Skeletal muscle satellite cell (primary cell): ENCODE results near the gene RHOU.

Experiments
- H3K27me3 ChIP-seq: 2 replicates; pipeline ENCODE4 v1.7.0; 2013; ENCODE audit warnings: low read length; ENCODE audit not compliant: control insufficient read depth, insufficient read depth
- H3K36me3 ChIP-seq: 2 replicates; pipeline ENCODE4 v1.7.0; 2013; ENCODE audit warnings: mild to moderate bottlenecking, control low read depth, low read length; ENCODE audit not compliant: insufficient read depth
- H3K4me1 ChIP-seq: 2 replicates; pipeline ENCODE4 v1.7.0; 2013; ENCODE audit warnings: low read length; ENCODE audit not compliant: control insufficient read depth, insufficient read depth
- H3K4me2 ChIP-seq: 2 replicates; pipeline ENCODE4 v1.7.0; 2013; ENCODE audit warnings: mild to moderate bottlenecking, low read length
- H3K4me3 ChIP-seq: 2 replicates; pipeline ENCODE4 v1.7.0; 2013; ENCODE audit warnings: low read length
- H3K9ac ChIP-seq: 2 replicates; pipeline ENCODE4 v1.7.0; 2013; ENCODE audit warnings: mild to moderate bottlenecking, low read depth, low read length, moderate library complexity
- H3K9me3 ChIP-seq: replicated peaks from 2 replicates; pipeline ENCODE4 v1.7.0; 2013; ENCODE audit warnings: mild to moderate bottlenecking, control low read depth, low read length

Gene RHOU

DNA sequence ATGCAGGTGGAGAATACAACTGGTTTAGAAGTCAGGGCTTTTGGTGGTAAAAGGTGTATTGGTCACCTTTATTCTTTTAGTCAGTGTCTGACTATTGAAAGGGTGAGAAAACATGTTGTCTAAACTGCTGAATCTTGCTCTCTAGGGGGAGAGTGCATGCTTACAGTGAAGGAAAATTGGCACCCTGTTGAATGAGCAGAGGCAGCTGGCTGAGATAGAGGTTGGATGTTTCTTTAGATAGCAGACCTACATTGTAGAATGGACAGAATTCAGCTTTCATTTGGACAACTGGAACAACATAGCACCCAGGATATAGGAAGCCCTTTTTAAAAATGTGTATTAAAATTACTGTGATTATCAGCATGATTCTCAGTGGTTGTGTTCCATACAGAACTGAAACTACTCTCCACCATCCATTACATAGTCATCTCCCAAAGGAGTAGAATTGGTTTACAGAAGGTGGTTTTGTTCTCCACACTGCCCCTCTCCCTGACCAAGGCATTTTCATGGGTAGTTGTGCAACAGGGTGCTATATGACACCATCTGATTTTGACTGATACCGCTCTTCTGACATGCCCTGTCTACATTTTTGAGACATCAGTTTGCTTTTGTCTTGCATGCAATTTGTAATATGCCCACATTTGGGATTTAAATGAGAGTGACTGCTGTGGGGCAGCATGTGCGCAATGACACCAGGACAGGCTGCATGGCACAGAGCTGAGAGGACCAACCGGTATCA lies 16.2 kb downstream of the RHOU start:
- no peaks in the 10 kb centered on the region for H3K4me1 ChIP-seq
- H3K36me3 ChIP-seq, result no peaks in the 10 kb centered on the region
- H3K4me3 ChIP-seq, result no peak overlapping the region
- no peak overlapping the region for H3K4me2 ChIP-seq
- H3K9ac ChIP-seq, result no peak overlapping the region
- H3K27me3 ChIP-seq, result peaks cover 47% of the 10 kb centered on the region
- H3K9me3 ChIP-seq, result no peaks in the 10 kb centered on the region

DNA sequence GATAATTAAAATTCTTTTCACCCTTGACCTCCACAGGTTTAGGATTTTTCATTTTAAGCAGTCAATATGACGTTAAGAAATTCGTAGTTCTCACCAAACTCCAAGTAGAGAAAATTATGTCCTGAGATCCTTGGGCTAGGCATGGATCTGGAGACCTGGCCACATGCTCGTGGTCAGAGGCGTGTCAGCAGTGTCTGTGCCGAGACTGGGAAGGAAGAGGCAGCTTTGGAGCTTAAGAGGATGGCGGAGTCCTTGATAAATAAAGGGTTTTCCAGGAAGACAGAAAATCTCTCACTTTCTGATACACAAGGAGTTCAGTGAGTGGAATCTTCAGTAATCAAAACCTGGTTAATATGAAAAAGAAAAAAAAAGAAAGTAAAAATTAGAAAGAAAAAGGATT lies 17.0 kb downstream of the RHOU start:
- Histone ChIP-seq H3K27me3 (peaks cover 53% of the 10 kb centered on the region), H3K9ac (no peak overlapping the region), H3K4me2 (no peak overlapping the region), H3K36me3 (no peaks in the 10 kb centered on the region), H3K4me1 (no peaks in the 10 kb centered on the region), H3K4me3 (no peak overlapping the region), H3K9me3 (no peaks in the 10 kb centered on the region)

DNA sequence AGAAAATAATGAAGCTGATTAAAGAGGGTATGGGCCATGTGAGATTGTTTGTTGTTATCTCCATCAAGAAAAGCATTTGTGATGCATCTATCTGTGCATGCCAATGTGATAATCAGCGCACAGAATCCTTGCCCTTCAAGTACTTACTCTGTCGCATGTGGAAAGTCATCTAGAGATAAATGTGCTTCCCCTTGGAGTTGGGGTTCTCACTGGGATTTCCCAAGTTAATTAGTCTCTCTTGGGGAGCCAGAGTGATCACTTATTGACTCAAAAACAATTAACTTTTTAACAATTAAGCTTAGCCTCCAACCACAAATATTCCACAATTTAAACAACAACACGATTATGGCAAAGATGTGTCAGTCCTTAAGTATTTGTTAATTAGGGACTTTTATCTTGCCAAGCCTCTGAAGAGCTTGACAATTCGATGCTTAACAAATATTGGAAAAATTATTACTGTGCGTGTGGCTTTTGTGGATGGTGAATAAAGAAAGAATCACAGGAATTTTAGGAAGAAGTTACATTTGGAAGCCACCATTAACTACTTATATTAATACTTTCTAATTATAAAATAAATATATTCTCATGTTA lies 17.5 kb downstream of the RHOU start:
- no peaks in the 10 kb centered on the region for H3K9me3 ChIP-seq
- H3K4me1 ChIP-seq, result no peaks in the 10 kb centered on the region
- H3K4me3 ChIP-seq, result no peak overlapping the region
- no peaks in the 10 kb centered on the region for H3K36me3 ChIP-seq
- peaks cover 56% of the 10 kb centered on the region for H3K27me3 ChIP-seq
- H3K4me2 ChIP-seq, result no peak overlapping the region
- H3K9ac ChIP-seq, result no peak overlapping the region

DNA sequence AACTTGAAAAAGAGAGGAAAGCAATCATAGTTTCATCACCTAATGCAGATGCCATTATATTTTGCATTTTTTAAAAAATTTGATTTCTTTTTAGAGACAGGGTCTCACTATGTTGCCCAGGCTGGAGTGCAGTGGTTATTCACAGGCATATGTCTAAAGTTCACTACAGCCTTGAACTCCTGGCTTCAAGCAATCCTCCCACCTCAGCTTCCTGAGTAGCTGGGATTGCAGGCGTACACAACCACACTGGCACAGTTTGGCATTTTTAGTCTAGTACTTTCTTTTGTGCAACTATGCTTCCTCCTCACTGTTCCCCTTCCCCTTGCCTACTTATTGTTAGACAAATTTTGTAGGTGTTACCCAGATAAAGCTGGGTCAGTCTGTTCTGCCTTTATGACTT lies 18.0 kb downstream of the RHOU start:
- H3K4me1 ChIP-seq, result no peaks in the 10 kb centered on the region
- H3K9ac ChIP-seq, result no peak overlapping the region
- H3K27me3 ChIP-seq, result peaks cover 58% of the 10 kb centered on the region
- H3K36me3 ChIP-seq, result no peaks in the 10 kb centered on the region
- no peak overlapping the region for H3K4me3 ChIP-seq
- H3K4me2 ChIP-seq, result no peak overlapping the region
- H3K9me3 ChIP-seq, result no peaks in the 10 kb centered on the region

DNA sequence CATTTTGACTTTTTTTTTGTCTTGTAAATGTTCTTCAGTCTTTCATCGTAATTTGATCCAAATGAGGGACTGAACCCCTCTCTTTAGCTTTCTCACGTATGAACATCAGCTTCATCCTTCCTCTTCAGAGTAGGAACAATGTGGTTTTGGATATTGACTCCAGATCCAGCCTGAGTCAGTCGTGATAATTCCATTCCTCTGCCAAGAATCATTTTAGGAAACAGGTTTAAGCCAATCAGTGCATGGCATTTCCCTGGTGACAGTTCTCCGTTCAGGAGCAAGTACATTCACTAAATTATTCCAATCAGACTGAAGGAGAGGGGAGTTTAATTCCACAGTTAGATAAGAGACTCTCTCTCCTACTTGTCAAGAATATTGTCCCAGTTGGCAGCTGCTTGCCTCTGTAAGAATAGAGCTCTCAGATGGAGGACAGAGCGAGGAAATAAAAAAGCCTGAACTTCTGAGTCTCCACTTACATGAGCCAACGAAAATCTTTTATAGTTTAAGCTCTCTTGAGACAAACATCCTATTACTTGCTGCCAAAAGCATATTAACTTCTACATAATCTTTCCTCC lies 18.6 kb downstream of the RHOU start:
- H3K9me3 ChIP-seq, result no peaks in the 10 kb centered on the region
- H3K9ac ChIP-seq, result no peak overlapping the region
- no peak overlapping the region for H3K4me2 ChIP-seq
- H3K4me1 ChIP-seq, result no peaks in the 10 kb centered on the region
- H3K36me3 ChIP-seq, result no peaks in the 10 kb centered on the region
- peaks cover 62% of the 10 kb centered on the region for H3K27me3 ChIP-seq
- H3K4me3 ChIP-seq, result no peak overlapping the region

DNA sequence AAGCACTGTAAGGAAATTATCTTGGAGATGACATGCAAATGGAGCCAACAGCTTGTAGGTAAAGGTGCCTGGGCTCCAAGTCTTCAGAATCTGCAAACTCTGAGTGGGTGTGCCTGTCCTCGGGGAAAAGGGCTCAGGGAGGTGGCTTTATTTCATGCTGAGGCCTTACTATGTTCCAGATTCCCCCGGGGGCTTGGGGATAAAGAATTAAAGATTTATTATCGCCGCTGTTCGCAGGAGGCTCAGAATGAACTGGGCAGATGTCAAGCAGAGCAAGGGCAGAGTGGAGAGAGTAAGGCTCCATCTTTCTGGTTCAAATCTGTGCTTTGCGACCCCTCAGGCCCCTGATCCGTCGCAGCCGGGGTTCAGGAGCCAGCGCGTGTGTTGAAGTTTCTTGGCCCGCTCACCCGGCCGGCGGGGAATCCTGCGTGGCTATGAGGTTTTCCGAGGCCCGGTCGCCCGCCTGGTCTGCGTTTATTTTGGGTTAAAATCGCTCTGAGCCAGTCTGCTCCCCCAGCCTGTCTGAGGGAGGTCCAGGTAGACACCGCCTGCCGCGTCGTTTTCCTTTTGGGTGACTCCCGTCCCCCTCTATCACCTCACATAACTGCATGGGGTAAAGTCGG lies 19.5 kb downstream of the RHOU start:
- no peaks in the 10 kb centered on the region for H3K4me1 ChIP-seq
- no peaks in the 10 kb centered on the region for H3K36me3 ChIP-seq
- H3K27me3 ChIP-seq, result peaks cover 58% of the 10 kb centered on the region
- no peaks in the 10 kb centered on the region for H3K9me3 ChIP-seq
- no peak overlapping the region for H3K4me3 ChIP-seq
- H3K4me2 ChIP-seq, result no peak overlapping the region
- H3K9ac ChIP-seq, result no peak overlapping the region

DNA sequence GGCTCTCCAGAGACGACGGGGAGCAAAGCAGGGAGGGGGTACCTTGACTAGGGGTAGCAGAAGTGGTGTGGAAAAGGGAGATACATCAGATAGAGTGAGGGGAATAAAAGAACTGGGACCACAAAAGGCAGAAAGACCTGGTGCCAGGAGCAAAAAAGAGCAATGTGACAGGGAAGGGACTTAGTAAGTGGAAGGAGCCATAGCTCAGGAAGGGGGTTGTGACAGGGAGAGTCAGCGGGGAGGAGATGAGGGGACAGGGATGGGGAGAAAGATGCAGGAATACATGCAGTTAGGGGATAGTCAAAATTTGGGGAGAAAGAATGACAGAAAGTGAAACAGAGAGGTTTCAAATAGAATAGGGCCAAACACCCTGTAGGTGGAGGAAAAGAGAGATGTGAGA lies 20.5 kb downstream of the RHOU start:
- no peak overlapping the region for H3K4me2 ChIP-seq
- no peaks in the 10 kb centered on the region for H3K9me3 ChIP-seq
- H3K36me3 ChIP-seq, result no peaks in the 10 kb centered on the region
- H3K9ac ChIP-seq, result no peak overlapping the region
- no peaks in the 10 kb centered on the region for H3K4me1 ChIP-seq
- H3K27me3 ChIP-seq, result peaks cover 54% of the 10 kb centered on the region
- no peak overlapping the region for H3K4me3 ChIP-seq

DNA sequence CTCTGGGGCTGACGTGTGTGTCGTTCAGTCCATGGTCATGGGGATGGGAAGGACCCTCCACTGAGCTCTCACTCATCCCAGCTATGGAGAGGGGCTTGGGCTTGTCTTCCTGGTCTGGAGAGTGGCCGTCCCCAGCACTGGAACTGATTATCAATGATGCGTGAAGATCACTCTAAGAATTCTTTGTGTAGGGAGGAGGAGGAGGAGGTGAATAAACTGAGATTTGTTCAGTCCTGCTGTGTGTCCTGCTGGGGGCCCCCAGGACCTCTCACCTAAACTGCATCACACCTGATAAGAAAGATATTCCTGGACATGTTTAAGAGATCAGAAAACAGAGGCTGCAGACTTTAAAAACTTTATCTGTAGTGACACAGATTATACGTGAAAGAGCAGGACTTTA lies 21.2 kb downstream of the RHOU start:
- H3K9ac ChIP-seq, result no peak overlapping the region

DNA sequence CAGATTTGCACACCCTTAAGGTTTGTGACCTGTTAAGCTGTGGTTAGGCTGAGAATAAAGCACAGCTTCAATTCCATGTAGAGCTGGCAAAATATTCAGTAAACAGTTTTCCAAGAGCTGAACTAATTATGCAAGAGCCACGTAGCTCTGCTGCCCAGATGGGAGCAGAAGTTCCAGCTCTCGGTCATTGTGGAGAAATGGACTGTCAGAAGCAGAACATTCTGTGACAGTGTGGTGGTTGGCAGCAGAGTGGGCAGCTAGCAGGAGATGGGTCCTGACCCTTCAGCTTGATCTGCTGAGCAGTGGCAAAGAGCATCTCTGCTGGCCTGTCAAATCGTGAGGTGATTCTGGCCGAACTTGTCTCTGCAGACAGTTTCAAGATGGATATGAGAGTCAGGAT lies 23.2 kb downstream of the RHOU start:
- Histone ChIP-seq H3K4me3 (no peak overlapping the region), H3K4me1 (no peaks in the 10 kb centered on the region), H3K27me3 (peaks cover 42% of the 10 kb centered on the region), H3K9me3 (no peaks in the 10 kb centered on the region), H3K4me2 (no peak overlapping the region), H3K9ac (no peak overlapping the region), H3K36me3 (no peaks in the 10 kb centered on the region)

More for the DNA sequence above, 21.2 kb downstream of the RHOU start:
- peaks cover 48% of the 10 kb centered on the region for H3K27me3 ChIP-seq
- no peak overlapping the region for H3K4me2 ChIP-seq
- H3K4me3 ChIP-seq, result no peak overlapping the region
- H3K9me3 ChIP-seq, result no peaks in the 10 kb centered on the region
- H3K36me3 ChIP-seq, result no peaks in the 10 kb centered on the region
- no peaks in the 10 kb centered on the region for H3K4me1 ChIP-seq

DNA sequence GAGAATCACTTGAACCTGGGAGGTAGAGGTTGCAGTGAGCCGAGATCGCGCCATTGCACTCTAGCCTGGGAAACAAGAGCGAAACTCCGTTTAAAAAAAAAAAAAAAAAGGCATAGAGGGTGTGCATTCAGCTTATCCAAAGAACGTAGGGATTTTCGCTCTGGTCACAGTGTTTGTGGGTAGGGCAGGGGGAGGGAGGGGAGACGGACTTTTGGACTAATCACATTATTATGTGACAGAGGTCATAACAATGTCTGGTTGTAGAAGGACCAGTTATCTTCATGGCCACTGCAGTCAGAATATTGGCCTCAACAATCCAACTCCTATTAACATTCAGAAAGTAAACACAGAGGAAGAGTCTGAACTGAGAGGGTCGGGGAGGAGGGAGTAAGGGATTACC lies 25.7 kb downstream of the RHOU start:
- H3K4me3 ChIP-seq, result no peak overlapping the region
- H3K9ac ChIP-seq, result no peak overlapping the region
- H3K4me2 ChIP-seq, result no peak overlapping the region
- H3K9me3 ChIP-seq, result no peaks in the 10 kb centered on the region
- no peaks in the 10 kb centered on the region for H3K4me1 ChIP-seq
- peaks cover 34% of the 10 kb centered on the region for H3K27me3 ChIP-seq
- H3K36me3 ChIP-seq, result no peaks in the 10 kb centered on the region

DNA sequence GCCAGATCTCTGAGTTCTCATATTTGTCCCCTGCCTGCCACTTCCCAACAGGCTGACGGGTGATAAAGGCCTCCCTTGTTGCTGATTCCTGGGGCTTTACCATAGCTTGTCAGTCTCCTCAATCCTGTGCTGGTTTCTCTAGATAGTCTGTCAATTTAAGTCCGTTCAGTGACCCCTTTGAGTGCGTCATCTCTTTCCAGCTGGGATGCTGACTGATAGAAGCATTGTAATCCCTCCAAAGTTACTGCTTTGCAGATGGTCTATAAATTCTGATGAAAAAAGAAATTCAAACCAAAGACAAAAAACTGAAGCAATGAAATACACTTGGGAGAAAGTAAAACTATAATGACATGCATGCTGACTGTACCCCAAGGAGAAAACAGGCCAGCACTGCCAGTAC lies 28.3 kb downstream of the RHOU start:
- H3K4me1 ChIP-seq, result no peaks in the 10 kb centered on the region
- no peak overlapping the region for H3K4me3 ChIP-seq
- H3K36me3 ChIP-seq, result no peaks in the 10 kb centered on the region
- H3K27me3 ChIP-seq, result peaks cover 17% of the 10 kb centered on the region
- H3K4me2 ChIP-seq, result no peak overlapping the region
- no peak overlapping the region for H3K9ac ChIP-seq
- no peaks in the 10 kb centered on the region for H3K9me3 ChIP-seq
